ENCODE data around the gene FADS6. TPM values are rescaled to one million over a fixed set of nuclear protein-coding genes. Genes with fewer than 3 reads are reported as not detected.

Gene FADS6
- total RNA-seq, 1 experiment from 2014 or later = 1.2 TPM

DNA sequence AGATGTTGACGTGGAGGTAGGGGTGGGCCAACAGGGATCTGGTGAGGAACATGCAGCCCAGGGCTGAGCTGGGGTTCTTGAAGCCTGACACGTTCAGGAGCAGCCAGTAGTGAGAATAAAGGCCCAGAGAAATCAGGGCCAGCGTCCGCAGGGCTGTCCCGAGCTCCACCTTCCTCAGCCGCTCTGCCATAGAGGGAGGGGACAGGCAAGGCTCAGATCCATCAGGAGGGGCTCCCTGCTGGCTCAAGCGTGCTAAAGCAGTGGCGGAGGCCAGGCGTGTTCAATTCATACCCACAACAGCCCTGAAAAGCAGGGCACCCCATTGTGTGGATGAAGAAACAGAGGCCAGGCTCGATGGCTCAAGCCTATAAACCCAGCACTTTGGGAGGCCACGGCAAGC lies 12.4 kb downstream of the FADS6 start:
- no peaks in the 10 kb centered on the region for H3K9me3 Mint-ChIP-seq

More for the DNA sequence above, 12.4 kb downstream of the FADS6 start:
- no peaks in the 10 kb centered on the region for H3K36me3 Mint-ChIP-seq (ENCODE audit: insufficient read depth in 1 of 3, low read depth in 3 of 3)
- H3K56ac ChIP-seq (ENCODE audit: insufficient read length, low read depth, low read length) = no peak overlapping the region
- H2AFZ ChIP-seq (ENCODE audit: low read length) = no peak overlapping the region
- H3K27ac Mint-ChIP-seq = no peak overlapping the region
- no peak overlapping the region for H4K91ac ChIP-seq (ENCODE audit: insufficient read length, low read depth, low read length)
- no peak overlapping the region for H4K8ac ChIP-seq (replicated peaks; ENCODE audit: insufficient read length, low read depth, low read length)
- H3K79me2 ChIP-seq (ENCODE audit: insufficient read depth, low read length) = no peaks in the 10 kb centered on the region
- peaks cover 41% of the 10 kb centered on the region for H3K27me3 Mint-ChIP-seq (ENCODE audit: low read depth)
- H3K27me3 ChIP-seq (ENCODE audit: insufficient read depth, low read length) = no peaks in the 10 kb centered on the region
- H4K5ac ChIP-seq (ENCODE audit: insufficient read length, low read depth, low read length) = no peak overlapping the region
- TF ChIP-seq, protein P1, sequence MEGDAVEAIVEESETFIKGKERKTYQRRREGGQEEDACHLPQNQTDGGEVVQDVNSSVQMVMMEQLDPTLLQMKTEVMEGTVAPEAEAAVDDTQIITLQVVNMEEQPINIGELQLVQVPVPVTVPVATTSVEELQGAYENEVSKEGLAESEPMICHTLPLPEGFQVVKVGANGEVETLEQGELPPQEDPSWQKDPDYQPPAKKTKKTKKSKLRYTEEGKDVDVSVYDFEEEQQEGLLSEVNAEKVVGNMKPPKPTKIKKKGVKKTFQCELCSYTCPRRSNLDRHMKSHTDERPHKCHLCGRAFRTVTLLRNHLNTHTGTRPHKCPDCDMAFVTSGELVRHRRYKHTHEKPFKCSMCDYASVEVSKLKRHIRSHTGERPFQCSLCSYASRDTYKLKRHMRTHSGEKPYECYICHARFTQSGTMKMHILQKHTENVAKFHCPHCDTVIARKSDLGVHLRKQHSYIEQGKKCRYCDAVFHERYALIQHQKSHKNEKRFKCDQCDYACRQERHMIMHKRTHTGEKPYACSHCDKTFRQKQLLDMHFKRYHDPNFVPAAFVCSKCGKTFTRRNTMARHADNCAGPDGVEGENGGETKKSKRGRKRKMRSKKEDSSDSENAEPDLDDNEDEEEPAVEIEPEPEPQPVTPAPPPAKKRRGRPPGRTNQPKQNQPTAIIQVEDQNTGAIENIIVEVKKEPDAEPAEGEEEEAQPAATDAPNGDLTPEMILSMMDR (conservative IDR thresholded peaks at IDR 0.05) = no peak
- H3K23ac ChIP-seq (ENCODE audit: insufficient read length, low read depth, low read length) = no peak overlapping the region
- H3K4me1 Mint-ChIP-seq = peaks cover 14 to 31% of the 10 kb centered on the region in 2 experiments
- no peak overlapping the region for H2AK5ac ChIP-seq (ENCODE audit: insufficient read length, low read length)
- H3K79me1 ChIP-seq (ENCODE audit: insufficient read depth, low read depth, low read length, poor library complexity, severe bottlenecking) = no peaks in the 10 kb centered on the region
- DNase-seq = no peak
- H3K9me3 ChIP-seq (ENCODE audit: control insufficient read depth, low read depth, low read length) = no peaks in the 10 kb centered on the region
- H3K27ac ChIP-seq (ENCODE audit: insufficient read length, low read depth, low read length) = no peak overlapping the region
- no peak overlapping the region for H3T11ph ChIP-seq (ENCODE audit: low read length)
- H3K4ac ChIP-seq (ENCODE audit: low read depth, low read length) = no peak overlapping the region
- H3K18ac ChIP-seq (ENCODE audit: insufficient read length, low read depth, low read length) = no peak overlapping the region
- no peak overlapping the region for H3K4me3 Mint-ChIP-seq
- H3K9ac ChIP-seq (ENCODE audit: extremely low read depth, insufficient read length, low read length) = no peak overlapping the region
- H2BK20ac ChIP-seq (ENCODE audit: low read depth, low read length, poor library complexity, severe bottlenecking) = no peak overlapping the region
- H3K23me2 ChIP-seq (ENCODE audit: insufficient read length, low read depth, low read length, poor library complexity, severe bottlenecking) = no peaks in the 10 kb centered on the region
- H3K4me2 ChIP-seq (ENCODE audit: insufficient read depth, insufficient read length, low read length) = no peak overlapping the region
- no peak overlapping the region for H2BK120ac ChIP-seq (ENCODE audit: low read depth, low read length, poor library complexity, severe bottlenecking)
- H3K4me1 ChIP-seq (ENCODE audit: insufficient read depth, low read length) = no peaks in the 10 kb centered on the region; the same call in 1 of the 2 replicates
- H2BK15ac ChIP-seq (ENCODE audit: low read depth, low read length) = no peak overlapping the region
- no CpG with 5 or more reads among the region's 11 CpGs for WGBS (ENCODE audit: extremely low coverage, insufficient read length, low lambda C conversion rate)
- no peak overlapping the region for H2BK5ac ChIP-seq (ENCODE audit: insufficient read length, low read length)
- H2BK12ac ChIP-seq (ENCODE audit: insufficient read length, low read depth, low read length) = no peak overlapping the region
- no peak overlapping the region for H3K14ac ChIP-seq (ENCODE audit: insufficient read depth, low read length)
- H4K20me1 ChIP-seq (ENCODE audit: control insufficient read depth, insufficient read depth, insufficient read length) = no peaks in the 10 kb centered on the region
